Endothelial cell of umbilical vein (primary cell): ENCODE measurements around the gene OPCML. TPM values are rescaled to one million over a fixed set of nuclear protein-coding genes. Genes with fewer than 3 reads are reported as not detected.

Experiments
- BruUV-seq: library from RNA; stranded (reverse); fragments of 400-500 nt; replicated peaks from 2 replicates; lab custom pipeline; 2021; lab: Mats Ljungman, UMichigan
- CTCF ChIA-PET: fragments of 300-600, 350-600 bp; sonication (Branson Sonifier 250); formaldehyde crosslinking; loops from one replicate; lab custom pipeline; 2021; ENCODE audit warnings: antibody characterized with exemption, inconsistent platforms; lab: Charles Lee
- POLR2A ChIA-PET: fragments of 300-600, 350-600 bp; sonication (Branson Sonifier 250); formaldehyde crosslinking; loops from one replicate; lab custom pipeline; 2021; ENCODE audit warnings: antibody characterized with exemption, inconsistent platforms; lab: Charles Lee
- DNase-seq: peaks from one replicate; pipeline ENCODE4 v3.0.0-alpha.2; 2011; ENCODE audit warnings: low read depth, low spot score
- FAIRE-seq: peaks from 2 replicates; lab custom pipeline; 2011; peaks lifted over from hg19 to GRCh38; lab: Jason Lieb, UNC
- H2AFZ ChIP-seq: 2 replicates; pipeline ENCODE4 v1.6.0; 2012; ENCODE audit warnings: low read depth, low read length, control low read depth, inconsistent platforms
- H3K27ac ChIP-seq: 2 replicates; pipeline ENCODE4 v1.5.1; 2011; ENCODE audit warnings: low read depth, mild to moderate bottlenecking, control low read depth, low read length, moderate library complexity; ENCODE audit not compliant: insufficient read depth
- H3K27me3 ChIP-seq, 2 experiments: 2 replicates each; pipeline versions ENCODE4 v1.6.0 to v1.6.1; 2011; ENCODE audit warnings: low read length in 2 of 2, mixed read lengths in 1 of 2; ENCODE audit not compliant: control insufficient read depth in 2 of 2, insufficient read depth in 2 of 2
- H3K36me3 ChIP-seq, 2 experiments: 2 replicates in 1 of 2; 3 replicates in 1 of 2; pipeline ENCODE4 v1.5.1; 2011; ENCODE audit warnings: low read length in 2 of 2, mild to moderate bottlenecking in 1 of 2, moderate library complexity in 1 of 2; ENCODE audit not compliant: control insufficient read depth in 2 of 2, insufficient read depth in 2 of 2; ENCODE audit errors: extremely low read depth in 1 of 2
- H3K4me1 ChIP-seq: 3 replicates; pipeline ENCODE4 v1.5.1; 2011; ENCODE audit warnings: mild to moderate bottlenecking, low read length; ENCODE audit not compliant: control insufficient read depth, insufficient read depth; ENCODE audit errors: extremely low read depth
- H3K4me2 ChIP-seq: 2 replicates; pipeline ENCODE4 v1.6.1; 2011; ENCODE audit warnings: low read length, control low read depth, mixed read lengths; ENCODE audit not compliant: insufficient read depth
- H3K4me3 ChIP-seq, 3 experiments: fragments of 200-600 bp in 1 of 3; sonication (generic), shearing (Covaris generic) in 1 of 3; replicated peaks in 1 of 3; 2 replicates each; pipeline ENCODE4 v1.5.1; 2011 to 2016; ENCODE audit warnings: control low read depth in 3 of 3, low read length in 3 of 3, mild to moderate bottlenecking in 2 of 3, inconsistent platforms in 1 of 3, low read depth in 1 of 3, moderate library complexity in 1 of 3; ENCODE audit not compliant: insufficient read depth in 1 of 3
- H3K79me2 ChIP-seq: 2 replicates; pipeline ENCODE4 v1.6.0; 2012; ENCODE audit warnings: low read length, inconsistent platforms; ENCODE audit not compliant: control insufficient read depth, insufficient read depth
- H3K9ac ChIP-seq: replicated peaks from 2 replicates; pipeline ENCODE3; 2011; ENCODE audit warnings: low read length, control low read depth; ENCODE audit not compliant: insufficient read depth; ENCODE audit errors: extremely low read depth
- H3K9me1 ChIP-seq: replicated peaks from 3 replicates; pipeline ENCODE4 v1.6.0; 2011; ENCODE audit warnings: mild to moderate bottlenecking, low read length; ENCODE audit not compliant: control insufficient read depth, insufficient read depth; ENCODE audit errors: extremely low read depth
- H3K9me3 ChIP-seq: replicated peaks from 2 replicates; pipeline ENCODE4 v1.5.1; 2012; ENCODE audit warnings: low read length, inconsistent platforms; ENCODE audit not compliant: control insufficient read depth, insufficient read depth
- H4K20me1 ChIP-seq: replicated peaks from 2 replicates; pipeline ENCODE3; 2011; ENCODE audit warnings: mild to moderate bottlenecking, low read length; ENCODE audit not compliant: control insufficient read depth, insufficient read depth; ENCODE audit errors: extremely low read depth
- EZH2 ChIP-seq: IDR thresholded peaks from 2 replicates; pipeline ENCODE4 v1.6.1; 2012; ENCODE audit warnings: borderline replicate concordance, low read depth, mild to moderate bottlenecking, moderate library complexity, low read length, inconsistent platforms; ENCODE audit not compliant: severe bottlenecking
- FOS ChIP-seq: IDR thresholded peaks from 2 replicates; pipeline ENCODE4 v1.6.1; 2011; ENCODE audit warnings: mild to moderate bottlenecking, low read length, moderate library complexity, borderline replicate concordance; ENCODE audit not compliant: insufficient read depth
- MYC ChIP-seq: IDR thresholded peaks from one replicate; pipeline ENCODE4 v1.6.1; 2011; ENCODE audit warnings: mild to moderate bottlenecking, low read depth, low read length
- POLR2A ChIP-seq: IDR thresholded peaks from 2 replicates; pipeline ENCODE4 v1.6.1; 2012; ENCODE audit warnings: low read depth, mild to moderate bottlenecking, control low read depth, low read length
- POLR2AphosphoS5 ChIP-seq: IDR thresholded peaks from 2 replicates; pipeline ENCODE4 v1.6.1; 2012; ENCODE audit warnings: low read depth, mild to moderate bottlenecking, control low read depth, low read length, moderate library complexity; ENCODE audit not compliant: insufficient read depth
- dilution Hi-C: fragments of 300-500 bp; cut with MboI; formaldehyde crosslinking; loops from one replicate; pipeline ENCODE4 v1.15.0; 2019; ENCODE audit warnings: low sequenced_read_pairs; ENCODE audit not compliant: extremely low pct_ligation_motif_present
- intact Hi-C: fragments of 100-400 bp; cut with micrococcal nuclease; formaldehyde crosslinking; loops from one replicate; pipeline ENCODE4 v1.10.0; 2022
- polyA plus RNA-seq, 4 experiments: library from polyadenylated mRNA; depleted of rRNA in 3 of 4; stranded (reverse) in 3 of 4; unstranded in 1 of 4; fragments of >200 nt; gene quantifications; 2 replicates each; pipeline versions ENCODE4 v1.2.1 to v1.2.3, GENCODE V29; 2011 to 2012; ENCODE audit warnings: missing spikeins in 1 of 4
- total RNA-seq: library from RNA; stranded (reverse); gene quantifications from 2 replicates; pipeline ENCODE4 v1.2.3, GENCODE V29; 2021
- TF ChIP-seq, protein P1 (sequence below): IDR thresholded peaks from 2 replicates; pipeline ENCODE4 v1.6.1; 2011; ENCODE audit not compliant: insufficient read depth, insufficient read length

The OPCML gene
- total and polyA plus RNA-seq, 2 donors (not counting 3 experiments of a cell fraction or from before 2014, with no cell fraction given) = not detected

DNA sequence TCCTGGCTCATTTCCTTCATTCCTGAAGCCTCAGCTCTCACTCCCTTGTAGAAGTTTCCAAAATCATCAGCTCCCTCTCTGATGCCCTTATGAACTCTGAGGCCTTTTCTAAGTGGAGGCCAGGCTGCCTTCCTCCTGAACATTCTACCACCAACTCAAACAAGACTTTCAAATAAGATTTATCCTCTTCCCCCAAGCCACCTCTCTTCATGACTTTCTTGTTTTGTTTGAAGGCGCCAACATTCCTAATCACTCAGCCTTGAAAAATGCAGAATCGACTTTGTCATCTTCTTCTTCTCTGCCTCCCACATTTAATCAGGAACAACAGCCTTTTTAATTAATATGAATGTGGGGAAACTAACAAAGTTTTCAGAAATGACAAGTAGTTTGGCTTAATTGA is 927.9 kb downstream of the OPCML start:
- POLR2A ChIA-PET = no interaction called here
- DNase-seq = no peak

DNA sequence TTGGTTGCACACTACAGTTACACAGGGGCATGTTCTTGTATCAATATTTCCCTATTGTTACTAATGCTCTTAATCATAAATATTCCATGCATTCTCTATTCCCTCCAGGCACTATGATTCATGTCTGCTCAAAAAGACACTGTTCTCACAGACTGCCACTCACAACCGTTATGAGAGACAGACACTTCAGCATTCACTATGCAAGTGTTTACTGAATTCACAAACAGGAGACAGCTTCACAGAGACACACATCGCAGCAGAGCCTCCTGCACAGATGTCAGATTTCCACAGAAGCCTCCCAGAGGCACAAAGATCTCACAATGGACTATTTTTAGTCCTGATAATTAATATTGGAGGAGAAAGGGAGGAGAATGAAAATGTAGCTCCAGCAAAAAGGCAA is 930.4 kb downstream of the OPCML start:
- H3K4me1 ChIP-seq = no peaks in the 10 kb centered on the region
- no peak overlapping the region for H2AFZ ChIP-seq
- no peak overlapping the region for H3K4me2 ChIP-seq
- no peak overlapping the region for H3K9ac ChIP-seq
- H4K20me1 ChIP-seq = no peaks in the 10 kb centered on the region
- FAIRE-seq (no peak), DNase-seq (no peak)
- H3K36me3 ChIP-seq = no peaks in the 10 kb centered on the region
- no peak overlapping the region for H3K27ac ChIP-seq
- CTCF ChIA-PET = no interaction called here
- H3K79me2 ChIP-seq = no peaks in the 10 kb centered on the region
- intact Hi-C loops = no loop called here
- no peaks in the 10 kb centered on the region for H3K9me1 ChIP-seq
- peaks cover 2% of the 10 kb centered on the region for H3K9me3 ChIP-seq
- no peaks in the 10 kb centered on the region for H3K27me3 ChIP-seq
- TF ChIP-seq POLR2AphosphoS5 = no peak
- no peak for TF ChIP-seq EZH2
- TF ChIP-seq, protein P1, sequence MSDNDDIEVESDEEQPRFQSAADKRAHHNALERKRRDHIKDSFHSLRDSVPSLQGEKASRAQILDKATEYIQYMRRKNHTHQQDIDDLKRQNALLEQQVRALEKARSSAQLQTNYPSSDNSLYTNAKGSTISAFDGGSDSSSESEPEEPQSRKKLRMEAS = no peak
- TF ChIP-seq MYC = no peak
- no peak for TF ChIP-seq POLR2A
- POLR2A ChIA-PET = no interaction called here
- BruUV-seq = no TSS peak
- H3K4me3 ChIP-seq = no peak overlapping the region
- dilution Hi-C loops = no loop called here

More for the DNA sequence above, 927.9 kb downstream of the OPCML start:
- H3K27me3 ChIP-seq = no peaks in the 10 kb centered on the region
- H3K9me3 ChIP-seq = peaks cover 2% of the 10 kb centered on the region
- no peak overlapping the region for H3K4me2 ChIP-seq
- no peaks in the 10 kb centered on the region for H3K36me3 ChIP-seq
- H3K4me1 ChIP-seq = no peaks in the 10 kb centered on the region
- no peaks in the 10 kb centered on the region for H4K20me1 ChIP-seq
- CTCF ChIA-PET = no interaction called here
- no peak for FAIRE-seq
- no peak overlapping the region for H3K4me3 ChIP-seq
- TF ChIP-seq POLR2AphosphoS5 = no peak
- no peak for TF ChIP-seq FOS
- no peak for TF ChIP-seq EZH2
- TF ChIP-seq POLR2A = no peak
- TF ChIP-seq MYC = no peak
- TF ChIP-seq, protein P1 = no peak
- no peak overlapping the region for H3K27ac ChIP-seq
- dilution Hi-C loops = no loop called here
- no peak overlapping the region for H2AFZ ChIP-seq
- H3K79me2 ChIP-seq = no peaks in the 10 kb centered on the region
- intact Hi-C loops = no loop called here
- BruUV-seq = no TSS peak
- no peaks in the 10 kb centered on the region for H3K9me1 ChIP-seq
- H3K9ac ChIP-seq = no peak overlapping the region
